SIG-M5 treated with dmso at 0.1 percent for 504 hours (cell line): ENCODE results near the gene TRMU.

Experiments
- DNase-seq: peaks from one replicate; lab custom pipeline; 2025; ENCODE audit not compliant: unreplicated experiment; lab: John Stamatoyannopoulos, UW

The TRMU gene

DNA sequence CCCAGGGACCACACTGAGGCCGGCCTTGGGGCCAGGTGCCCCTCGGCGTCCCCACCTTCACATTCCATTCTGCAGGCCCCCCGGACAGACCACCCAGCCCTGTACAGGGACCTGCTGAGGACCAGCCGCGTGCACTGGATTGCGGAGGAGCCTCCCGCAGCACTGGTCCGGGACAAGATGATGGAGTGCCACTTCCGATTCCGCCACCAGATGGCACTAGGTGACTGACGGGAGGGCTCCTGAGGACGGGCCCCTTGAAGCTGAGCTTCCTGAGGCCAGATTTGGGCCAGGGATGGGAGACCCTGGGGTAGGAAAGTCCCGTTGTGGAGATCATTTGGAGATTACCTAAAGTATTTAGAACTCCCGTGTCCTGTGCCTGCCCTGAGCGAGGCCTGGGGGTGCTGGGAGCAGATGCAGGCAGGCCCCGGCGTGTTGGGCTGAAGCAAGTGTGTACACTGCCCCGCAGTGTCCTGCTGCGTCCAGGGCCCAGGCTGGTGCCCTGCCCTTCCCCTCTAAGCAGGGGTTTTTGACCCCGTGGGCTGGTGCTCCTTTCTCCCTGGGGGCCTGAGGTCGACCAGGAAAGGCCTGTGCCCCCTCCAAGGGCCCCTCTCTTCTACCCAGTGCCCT lies 20.0 kb downstream of the TRMU start:
- DNase-seq = peak; percentile 23

DNA sequence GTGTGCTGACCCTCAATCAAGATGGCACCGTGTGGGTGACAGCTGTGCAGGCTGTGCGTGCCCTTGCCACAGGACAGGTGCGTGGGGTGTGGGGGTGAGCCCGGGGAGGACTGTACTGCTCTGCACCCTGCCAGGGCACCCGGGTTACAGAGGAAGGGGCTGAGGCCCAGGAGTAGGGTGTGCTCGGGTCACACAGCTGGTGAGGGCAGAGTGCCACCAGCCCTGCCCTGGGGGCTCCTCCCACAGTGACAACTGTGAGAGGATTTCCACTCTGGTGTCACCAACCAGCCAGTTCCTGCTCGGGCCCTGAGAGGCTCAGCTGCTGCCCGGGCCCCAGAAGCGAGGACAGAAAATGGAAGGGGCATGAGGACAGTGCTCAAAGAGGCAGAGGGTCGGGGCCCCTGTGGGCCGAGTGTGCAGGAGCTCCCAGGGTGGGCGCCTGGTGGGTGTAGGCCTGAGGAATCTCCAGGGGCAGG lies 20.5 kb downstream of the TRMU start:
- DNase-seq = no peak

DNA sequence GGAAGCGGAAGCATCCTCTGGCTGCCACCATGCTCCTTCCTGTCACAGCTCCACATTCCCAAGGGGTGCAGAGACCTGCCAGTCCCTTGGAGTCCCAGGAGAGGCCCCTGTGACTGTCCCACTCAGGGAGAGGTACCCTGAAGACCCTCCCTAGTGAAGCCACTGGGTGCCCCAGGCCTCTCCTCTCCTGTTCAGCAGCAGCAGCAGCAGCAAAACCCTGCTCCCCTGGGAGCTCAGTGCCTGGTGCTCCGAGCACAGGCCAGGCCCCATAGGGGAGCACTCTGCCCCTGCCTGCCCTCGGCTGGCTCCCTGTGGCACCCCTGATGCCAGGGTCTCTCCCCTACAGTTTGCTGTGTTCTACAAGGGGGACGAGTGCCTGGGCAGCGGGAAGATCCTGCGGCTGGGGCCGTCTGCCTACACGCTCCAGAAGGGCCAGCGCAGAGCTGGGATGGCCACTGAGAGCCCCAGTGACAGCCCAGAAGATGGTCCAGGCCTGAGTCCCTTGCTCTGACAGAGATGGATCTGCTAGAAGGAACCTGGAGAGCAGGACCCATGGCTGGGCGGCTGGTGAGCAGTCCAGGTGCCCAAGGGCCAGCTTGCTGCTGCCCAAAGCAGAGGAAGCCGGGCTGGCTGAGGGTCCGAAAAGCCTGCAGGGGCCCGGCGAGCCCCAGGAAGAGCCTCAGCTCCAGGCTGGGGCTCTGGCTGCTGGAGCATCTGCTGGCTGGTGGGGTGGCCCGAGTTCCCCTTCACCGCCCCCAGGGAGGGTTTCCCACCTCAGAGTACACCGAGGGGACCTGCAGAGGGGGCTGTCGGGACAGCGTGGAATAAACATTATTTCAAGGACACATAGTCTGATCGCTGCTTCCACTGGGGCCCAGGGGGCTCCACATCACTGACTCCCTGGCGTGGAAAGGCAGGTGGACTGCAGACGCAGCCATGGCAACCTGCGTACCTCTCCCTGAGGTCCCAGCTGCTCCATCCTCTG lies 21.3 kb downstream of the TRMU start:
- no peak for DNase-seq

DNA sequence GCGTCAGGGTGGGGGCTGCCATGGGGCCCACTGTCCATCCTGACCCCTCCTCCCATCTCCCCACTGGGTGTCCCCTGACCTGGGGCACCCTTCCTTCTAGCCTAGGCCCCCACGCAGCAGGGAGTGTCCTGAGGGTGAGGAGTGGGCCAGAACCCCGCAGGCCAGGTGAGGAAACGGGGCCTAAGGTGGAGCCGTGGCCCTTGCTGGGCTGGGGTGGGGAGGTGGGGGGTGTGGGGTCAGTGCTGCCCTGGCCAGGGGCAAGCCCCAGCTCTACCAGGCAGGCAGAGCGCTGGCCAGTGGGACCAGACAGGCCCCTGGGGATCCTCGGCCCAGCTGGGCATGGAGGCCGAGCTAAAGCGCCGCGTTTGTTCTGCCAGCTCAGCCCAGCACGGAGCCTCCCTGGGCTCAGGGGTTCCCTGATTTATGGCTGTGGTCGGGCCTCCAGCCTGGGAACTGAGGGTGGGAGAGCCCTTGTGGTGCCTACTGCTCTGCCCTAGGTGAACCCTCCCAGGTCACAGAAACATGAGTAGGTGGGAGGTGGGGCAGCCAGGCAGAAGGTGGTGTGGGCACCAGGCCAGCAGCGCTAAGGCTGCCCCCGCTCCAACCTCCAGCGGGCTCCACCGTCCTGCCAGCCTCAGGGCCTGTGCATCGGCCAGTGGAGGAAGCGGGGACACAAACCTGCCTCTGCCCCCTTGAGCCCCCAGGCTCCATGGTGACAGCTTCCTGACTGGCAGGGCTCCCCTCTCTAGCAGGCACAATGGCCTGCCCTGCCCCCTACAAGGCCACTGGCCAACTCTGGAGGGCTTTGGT lies 22.4 kb downstream of the TRMU start:
- DNase-seq = no peak

DNA sequence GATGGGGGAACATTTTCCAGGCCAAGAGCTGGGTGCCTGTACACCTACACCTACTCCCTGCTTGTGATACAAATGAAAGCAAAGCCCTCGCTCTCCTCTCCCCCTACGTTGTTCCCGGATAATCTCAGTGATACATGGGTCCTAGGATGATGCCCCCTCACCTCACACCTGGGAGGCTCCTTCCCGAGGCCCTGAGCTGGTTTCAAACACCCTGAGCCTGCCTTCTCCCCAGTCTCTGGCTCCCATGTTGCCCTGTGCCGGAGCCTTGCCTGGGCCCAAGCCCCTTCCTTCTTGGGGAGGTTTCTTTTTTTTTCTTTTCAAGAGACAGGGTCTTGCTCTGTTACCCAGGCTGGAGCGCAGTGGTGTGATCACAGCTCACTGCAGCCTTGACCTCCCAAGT lies 23.3 kb downstream of the TRMU start:
- no peak for DNase-seq

DNA sequence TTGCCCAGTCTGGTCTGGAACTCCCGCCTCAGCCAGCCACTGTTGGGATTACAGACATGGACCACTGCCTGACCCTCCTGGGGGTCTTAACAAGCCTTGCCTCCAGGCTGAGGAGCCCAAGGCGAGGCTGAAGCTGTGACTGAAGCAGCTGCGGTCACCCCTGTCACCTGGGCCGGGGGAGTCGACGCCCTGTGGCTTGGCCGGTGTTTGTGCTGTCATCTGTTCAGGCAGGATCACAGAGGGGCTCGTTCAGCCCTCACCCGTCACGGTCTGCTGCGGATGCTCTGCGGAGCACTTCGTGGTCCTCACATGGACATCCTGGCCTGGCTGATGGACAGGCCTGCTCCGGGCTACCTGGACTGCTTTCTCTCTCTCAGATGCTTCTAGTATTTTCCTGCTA lies 23.8 kb downstream of the TRMU start:
- no peak for DNase-seq

DNA sequence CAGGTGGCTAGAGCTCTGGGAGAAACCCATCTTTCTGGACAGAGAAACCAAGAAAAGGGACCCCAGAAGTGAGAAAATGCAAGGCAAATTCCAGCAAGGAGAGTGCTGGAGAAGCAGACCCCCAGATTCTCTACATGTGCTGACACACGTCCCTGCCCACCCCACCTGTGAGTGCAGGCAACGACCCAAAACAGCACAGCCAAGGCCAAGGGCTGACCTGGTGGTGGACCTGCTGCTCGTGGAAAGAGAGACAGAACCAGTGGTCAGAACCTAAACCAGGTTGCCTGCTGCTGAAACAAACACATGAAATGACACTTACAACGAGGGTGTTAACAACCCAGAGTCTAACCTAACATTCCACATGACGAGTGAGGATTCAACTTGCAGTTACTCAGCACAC lies 24.6 kb downstream of the TRMU start:
- DNase-seq = no peak

DNA sequence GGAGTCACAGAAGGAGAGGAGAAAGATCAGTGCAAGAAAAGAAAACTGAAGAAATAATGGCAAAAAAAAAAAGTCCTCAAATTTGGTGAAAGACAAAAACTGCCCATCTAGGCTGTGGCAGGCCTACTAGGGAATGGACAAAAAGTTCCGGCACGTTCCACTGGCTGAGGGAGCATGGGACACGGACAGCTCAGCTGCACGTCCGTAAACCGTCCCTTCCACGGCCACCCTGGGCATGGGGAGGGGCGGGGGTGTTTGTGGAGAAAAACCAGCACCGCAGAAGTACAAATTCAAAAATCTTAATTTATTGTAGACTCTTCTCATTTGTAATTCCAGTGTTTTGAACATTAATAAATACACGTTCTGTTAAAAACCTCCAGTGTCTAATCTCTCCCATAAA lies 25.4 kb downstream of the TRMU start:
- no peak for DNase-seq

DNA sequence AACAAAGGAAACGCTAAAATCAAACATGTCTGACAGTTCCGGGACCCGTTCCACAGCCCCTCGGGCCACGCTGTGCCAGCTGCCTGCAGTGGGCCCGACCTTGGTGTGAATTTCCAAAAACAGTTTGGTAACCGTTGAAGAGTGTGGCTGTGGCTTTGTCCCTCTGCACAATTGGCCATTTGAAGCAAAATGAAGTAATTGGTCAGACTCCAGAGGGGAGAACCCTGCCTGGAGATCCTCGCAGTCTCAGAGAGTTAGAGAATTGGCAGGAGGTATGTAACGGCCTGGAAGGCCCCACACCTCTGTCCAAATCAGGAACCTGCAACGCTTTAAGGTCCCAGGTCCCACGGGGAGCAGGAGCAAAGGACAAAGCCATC lies 26.3 kb downstream of the TRMU start:
- DNase-seq = no peak

DNA sequence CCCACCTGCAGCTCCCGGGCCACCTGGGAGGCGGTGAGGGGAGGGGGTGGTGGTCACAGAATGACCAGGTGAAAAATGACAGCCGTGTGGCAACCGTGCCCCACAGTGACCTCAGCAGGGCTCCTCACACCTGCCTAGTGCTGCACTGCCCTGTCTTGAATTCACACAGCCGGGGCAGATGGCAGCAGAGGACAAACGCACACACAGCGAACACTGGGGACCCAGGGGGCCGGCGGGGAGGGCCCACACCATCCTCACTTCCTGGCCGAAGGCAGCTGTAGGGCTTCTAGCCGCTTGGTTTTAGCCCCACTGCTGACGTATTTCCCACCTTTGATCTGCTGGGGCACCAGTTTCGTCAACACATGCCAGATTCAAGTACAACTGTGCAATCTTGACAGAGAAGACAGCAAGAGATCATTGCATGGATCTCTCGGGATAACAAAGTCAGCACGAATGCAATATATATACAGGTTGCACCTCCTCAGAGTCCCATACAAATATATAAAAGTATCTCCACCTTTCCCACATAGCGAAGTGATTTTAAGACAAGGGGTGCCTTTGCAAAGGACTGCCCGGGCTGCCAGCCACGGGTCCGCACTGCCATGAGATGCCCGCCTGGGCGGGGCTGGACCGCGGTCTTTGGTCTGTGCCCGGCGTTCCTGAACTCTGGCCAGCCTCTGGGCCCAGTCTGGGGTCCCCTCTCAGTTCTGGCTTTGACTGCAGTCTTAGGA lies 26.9 kb downstream of the TRMU start:
- DNase-seq = no peak

DNA sequence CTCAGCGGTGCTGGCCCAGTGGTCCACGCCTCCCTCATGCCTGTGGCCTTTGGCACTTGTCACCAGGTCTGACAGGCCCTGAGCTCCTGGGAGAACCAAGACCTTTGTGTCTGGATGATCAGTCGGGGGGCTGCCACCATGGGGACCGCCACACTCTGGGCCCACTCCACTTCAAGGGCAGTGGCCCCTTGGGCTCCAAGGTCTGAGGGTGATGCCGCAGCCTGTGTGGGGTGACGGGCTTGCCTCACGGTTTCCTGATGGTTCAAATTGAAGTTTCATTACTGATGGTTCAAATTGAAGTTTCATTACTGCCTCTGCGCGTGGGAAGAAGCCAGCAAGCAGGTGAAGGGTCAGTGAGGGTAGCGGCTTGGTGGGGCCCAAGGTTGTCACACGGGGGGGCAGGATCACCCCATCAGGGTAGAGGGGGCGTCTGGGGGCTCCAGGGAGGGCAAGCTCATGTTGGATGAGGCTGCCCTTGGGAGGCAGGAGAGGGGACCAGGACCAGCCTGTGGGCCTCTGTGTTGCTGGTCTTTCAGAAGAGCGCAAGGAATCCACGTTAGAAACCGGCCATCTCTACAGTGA lies 27.5 kb downstream of the TRMU start:
- DNase-seq = no peak

DNA sequence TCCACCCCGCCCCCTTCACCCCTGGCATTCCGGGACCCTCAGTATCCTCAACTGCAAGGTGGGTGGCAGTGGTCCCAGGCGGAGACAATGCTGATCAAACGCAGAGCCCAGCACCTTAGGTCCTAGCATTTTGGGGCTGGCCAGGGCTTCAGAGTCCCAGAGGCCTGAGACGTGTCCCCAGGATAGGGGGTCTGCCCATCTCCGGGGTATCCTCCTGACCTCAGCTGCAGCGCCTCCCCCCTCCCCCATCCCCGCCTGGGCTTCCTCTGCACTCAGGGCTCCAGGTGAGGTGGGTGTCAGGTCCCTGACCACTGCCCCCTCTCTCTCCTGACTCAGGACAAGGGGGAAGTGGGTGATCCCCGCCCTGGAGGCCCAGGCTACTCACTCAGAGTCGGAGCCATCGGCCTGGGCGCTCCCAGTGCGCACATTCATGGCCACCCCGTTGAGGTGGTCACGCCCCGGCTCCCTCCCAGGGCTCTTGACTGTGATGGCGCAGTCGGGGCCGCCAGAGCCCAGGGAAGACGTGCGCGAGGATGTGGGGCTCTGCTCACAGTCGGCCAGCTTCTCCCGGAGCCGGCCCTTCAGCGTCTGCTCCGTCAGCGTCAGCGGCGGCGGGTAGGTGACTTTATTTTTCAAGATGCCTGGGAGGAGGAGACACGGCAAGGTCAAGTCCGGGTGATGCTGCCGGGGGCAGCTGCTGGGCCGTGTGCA lies 28.3 kb downstream of the TRMU start:
- no peak for DNase-seq

DNA sequence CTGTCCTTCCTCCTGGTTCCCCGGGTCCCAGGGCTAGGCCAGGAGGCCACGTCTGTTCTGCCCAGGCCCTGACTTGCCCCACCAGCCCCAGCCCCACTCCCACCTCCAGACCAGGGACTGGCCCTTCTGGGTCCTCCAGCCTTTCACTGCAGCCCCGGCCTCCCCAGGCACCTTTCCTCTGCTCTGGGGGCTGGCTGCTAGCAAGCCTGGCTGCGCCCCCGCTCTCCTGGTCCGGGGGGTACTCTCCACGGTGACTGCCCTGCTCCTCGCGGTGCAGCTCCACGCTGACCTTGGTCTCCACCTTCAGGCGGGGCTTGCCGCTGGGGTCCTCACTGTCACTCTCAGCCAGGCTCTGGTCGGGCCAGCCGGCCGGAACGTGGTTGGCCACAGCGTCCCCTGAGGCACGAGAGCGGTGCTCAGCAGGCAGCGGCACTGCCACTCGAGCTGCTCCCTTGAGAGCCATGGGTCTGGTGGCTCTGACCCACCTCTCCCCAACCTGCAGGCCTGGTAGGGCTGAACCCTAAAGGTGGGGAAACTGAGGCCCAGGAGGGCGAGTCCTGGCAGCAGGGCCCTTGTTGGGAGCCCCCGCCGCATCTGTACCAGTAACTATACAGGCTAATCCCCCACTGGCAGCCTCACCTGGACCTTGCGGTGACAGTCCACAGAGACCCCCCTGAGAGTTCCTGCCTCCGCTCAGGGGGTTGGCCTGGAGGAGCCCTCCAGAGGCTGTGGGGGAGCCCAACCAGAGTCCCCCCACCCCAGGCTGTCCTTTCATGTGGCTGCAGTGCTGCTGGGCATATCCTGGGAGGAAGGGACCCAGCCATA lies 29.0 kb downstream of the TRMU start:
- no peak for DNase-seq

DNA sequence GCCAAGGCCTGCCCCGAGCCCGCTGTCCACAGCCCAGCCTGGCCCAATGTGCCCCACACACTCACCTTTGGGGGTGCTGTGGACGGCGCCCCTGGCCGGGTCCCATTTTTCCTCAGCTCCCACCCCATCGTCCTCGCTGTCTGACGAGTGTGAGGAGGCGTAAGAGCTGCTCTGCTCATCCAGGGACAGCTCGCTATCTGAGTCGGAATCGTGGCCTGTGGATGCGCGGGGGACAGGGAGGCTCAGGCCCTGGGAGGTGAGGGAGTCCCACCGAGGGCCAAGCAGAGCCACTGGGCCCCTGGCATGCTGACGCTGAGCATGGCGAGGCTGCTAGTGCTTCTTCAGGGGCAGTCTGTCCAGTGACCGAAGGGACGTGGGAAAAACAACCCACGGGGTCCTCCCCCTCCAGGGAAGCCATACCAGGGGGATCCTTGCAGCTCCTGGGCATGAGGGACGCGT lies 29.7 kb downstream of the TRMU start:
- DNase-seq = no peak

DNA sequence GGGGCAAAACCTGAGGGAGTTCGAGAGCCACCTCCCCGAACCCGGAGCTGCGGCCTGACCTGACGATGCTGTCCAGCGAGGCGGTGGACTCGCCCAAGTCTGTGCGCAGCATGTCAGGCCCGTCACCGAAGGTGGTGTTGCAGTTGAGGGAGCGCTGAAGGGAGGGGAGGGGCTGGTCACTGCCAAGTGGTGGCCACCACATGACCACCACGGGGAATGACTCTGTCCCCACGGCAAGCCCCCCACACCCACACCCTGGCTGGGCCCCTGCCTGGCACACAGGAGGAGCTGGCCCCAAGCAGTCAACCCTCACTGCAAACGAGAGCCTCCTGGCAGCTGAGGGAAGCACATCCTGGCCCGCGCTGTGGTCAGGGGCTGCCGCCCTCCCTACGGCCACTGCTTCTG lies 30.8 kb downstream of the TRMU start:
- DNase-seq = no peak

DNA sequence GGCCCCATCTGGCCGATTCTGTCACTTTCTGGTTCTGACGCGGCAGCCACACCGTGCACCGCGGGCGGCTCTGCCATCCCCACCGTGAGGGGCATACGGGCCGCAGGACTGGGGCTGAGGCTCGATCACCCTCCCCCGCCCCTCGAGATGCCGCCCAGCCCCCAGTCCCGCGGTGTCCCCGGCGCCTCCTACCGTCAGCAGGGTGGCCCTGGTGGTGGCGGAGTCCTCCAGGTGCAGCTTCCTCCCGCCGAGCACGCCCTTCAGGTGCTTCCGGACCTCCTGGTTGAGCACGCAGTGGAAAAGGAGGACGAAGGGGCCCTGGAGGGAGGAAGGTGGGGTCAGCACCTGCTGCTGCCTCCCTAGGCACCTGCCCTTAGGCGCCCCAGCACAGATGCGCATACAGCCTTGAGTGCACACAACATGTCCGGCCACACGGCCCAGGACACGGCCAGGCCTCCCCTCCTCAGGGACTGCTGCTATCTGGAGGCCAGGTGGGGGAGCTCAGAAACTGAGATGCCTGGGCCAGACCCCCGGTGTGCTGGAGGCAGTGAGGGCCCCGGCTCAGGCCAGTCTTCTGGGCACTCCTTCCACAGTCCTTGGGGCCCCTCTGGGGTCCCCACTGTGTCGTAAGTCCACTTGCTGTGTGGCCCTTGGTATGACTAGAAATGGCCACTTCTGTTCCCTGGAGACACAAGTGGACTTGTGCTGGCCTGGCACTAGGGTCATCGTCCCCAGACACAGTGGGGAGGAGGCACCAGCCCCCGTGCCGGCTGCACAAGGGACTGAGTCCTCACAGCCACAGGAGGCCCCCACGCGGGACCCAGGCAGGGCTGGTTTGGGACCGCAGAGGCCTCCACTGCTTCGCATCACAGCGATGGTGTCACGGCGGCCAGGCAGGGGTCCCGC lies 31.5 kb downstream of the TRMU start:
- no peak for DNase-seq

DNA sequence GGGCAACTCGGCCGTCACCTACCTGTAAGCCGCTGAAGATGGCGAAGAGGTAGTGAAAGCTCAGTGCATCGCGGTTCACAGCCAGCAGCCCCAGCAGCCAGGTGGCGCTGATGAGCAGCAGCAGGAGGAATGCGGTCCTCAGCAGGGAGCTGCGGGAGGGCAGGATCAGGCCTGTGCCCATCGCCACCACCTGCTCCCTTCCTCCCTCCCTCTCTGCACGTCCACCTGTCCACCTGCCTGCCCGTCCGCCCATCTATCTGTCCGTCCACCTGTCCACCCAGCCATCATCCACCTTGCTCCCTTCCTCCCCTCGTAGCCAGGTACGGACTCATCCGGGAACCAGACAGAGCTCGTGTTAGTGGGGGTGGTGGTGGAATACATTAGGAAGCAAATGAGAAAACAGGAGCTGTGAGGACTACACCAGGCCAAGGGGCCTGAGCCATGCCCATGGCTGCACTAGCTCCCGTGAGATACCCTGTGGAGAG lies 32.2 kb downstream of the TRMU start:
- DNase-seq = peak; percentile 17

DNA sequence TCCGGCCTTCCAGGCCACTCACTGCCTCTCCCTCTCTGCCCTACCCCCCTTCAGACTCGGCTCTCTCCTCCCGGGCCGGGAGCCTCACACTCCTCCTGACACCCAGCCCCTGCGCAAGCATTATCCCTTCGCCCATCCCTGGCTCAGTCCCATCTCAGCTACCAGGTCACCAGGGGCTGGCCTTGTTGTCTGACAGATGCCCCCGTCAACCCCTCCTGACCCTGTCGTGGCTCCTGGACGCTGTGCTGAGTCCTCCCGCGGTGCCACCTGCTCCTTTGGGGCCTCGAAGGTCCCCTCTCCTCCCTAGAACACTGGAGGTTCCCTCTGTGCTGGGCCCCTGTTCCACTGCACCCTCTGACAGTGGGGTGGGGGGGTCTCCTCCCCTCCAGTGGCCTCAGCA lies 32.9 kb downstream of the TRMU start:
- DNase-seq = no peak
